Posterior vena cava (tissue), 2 donors: Measurements from ENCODE around the gene DGAT2. TPM values are rescaled to one million over a fixed set of nuclear protein-coding genes. Genes with fewer than 3 reads are reported as not detected.

Experiments used
- DNase-seq: peaks from one replicate; pipeline ENCODE4 v3.0.0-alpha.2; 2020; ENCODE audit warnings: low spot score
- intact Hi-C, 2 donors: fragments of 100-400 bp; cut with DNase I; formaldehyde crosslinking; loops; one replicate each; pipeline versions ENCODE4 v1.14.1 to v1.14.2; 2022 to 2023
- total RNA-seq, 2 donors: library from RNA; stranded (reverse); fragmentation: NEBNext Ultra II Directional; extraction: Animal tissue kit (Norgen Biotek cat#: 25700); gene quantifications; one replicate each; pipeline ENCODE4 v1.2.1, GENCODE V29; 2021
- donor health status: DM: yes; HTN: yes; CAD: no.
- donor health status: DM: yes; HTN: yes; CAD: no.

DGAT2 gene
- total RNA-seq, 2 donors from 2014 or later: 2.1 to 3.4 TPM

- no peak for DNase-seq
- intact Hi-C loops: no loop called here
Measured at GRCh38 chr11:75812542-75813040, 44.0 kb downstream of the DGAT2 start.

GRCh38 chr11:75813124-75813523 is 44.5 kb downstream of the DGAT2 start:
- no peak for DNase-seq
- intact Hi-C loops: no loop called here

- intact Hi-C loops: no loop called here
- no peak for DNase-seq
Measured at GRCh38 chr11:75813622-75814039, 45.1 kb downstream of the DGAT2 start.

GRCh38 chr11:75814363-75814676 is 45.7 kb downstream of the DGAT2 start:
- DNase-seq: no peak
- intact Hi-C loops: no loop called here

GRCh38 chr11:75814677-75815344 is 46.2 kb downstream of the DGAT2 start, which contains the start of gene UVRAG:
Gene UVRAG, plus strand, starts transcription at chr11:75815210. Its CDS starts 198 bp downstream, at chr11:75815408.
- intact Hi-C loops: no loop called here
- peak; percentile 99 for DNase-seq

GRCh38 chr11:75815345-75816168 is 47.0 kb downstream of the DGAT2 start:
- intact Hi-C loops: no loop called here
- no peak for DNase-seq

GRCh38 chr11:75816561-75817239 is 48.1 kb downstream of the DGAT2 start:
- intact Hi-C loops: no loop called here
- DNase-seq: no peak

GRCh38 chr11:75820645-75821044 is 52.1 kb downstream of the DGAT2 start:
- intact Hi-C loops: no loop called here

GRCh38 chr11:75821202-75821601 is 52.6 kb downstream of the DGAT2 start:
- DNase-seq: no peak
- intact Hi-C loops: no loop called here

More at GRCh38 chr11:75820645-75821044, 52.1 kb downstream of the DGAT2 start:
- no peak for DNase-seq

- intact Hi-C loops: no loop called here
Measured at GRCh38 chr11:75822541-75822940, 54.0 kb downstream of the DGAT2 start.

GRCh38 chr11:75823415-75823814 is 54.8 kb downstream of the DGAT2 start:
- no peak for DNase-seq
- intact Hi-C loops: no loop called here

More at GRCh38 chr11:75822541-75822940, 54.0 kb downstream of the DGAT2 start:
- DNase-seq: no peak

GRCh38 chr11:75823946-75824345 is 55.4 kb downstream of the DGAT2 start:
- no peak for DNase-seq
- intact Hi-C loops: no loop called here

- DNase-seq: no peak
- intact Hi-C loops: no loop called here
Measured at GRCh38 chr11:75826461-75827230, 58.1 kb downstream of the DGAT2 start.

- intact Hi-C loops: no loop called here
- no peak for DNase-seq
Measured at GRCh38 chr11:75827562-75827961, 59.0 kb downstream of the DGAT2 start.

- DNase-seq: no peak
- intact Hi-C loops: no loop called here
Measured at GRCh38 chr11:75831915-75832502, 63.4 kb downstream of the DGAT2 start.

- no peak for DNase-seq
- intact Hi-C loops: no loop called here
Measured at GRCh38 chr11:75834728-75835127, 66.2 kb downstream of the DGAT2 start.

- DNase-seq: no peak
Measured at GRCh38 chr11:75836417-75836816, 67.8 kb downstream of the DGAT2 start.

GRCh38 chr11:75839851-75840250 is 71.3 kb downstream of the DGAT2 start:
- intact Hi-C loops: no loop called here
- no peak for DNase-seq

More at GRCh38 chr11:75836417-75836816, 67.8 kb downstream of the DGAT2 start:
- intact Hi-C loops: no loop called here

- intact Hi-C loops: no loop called here
- no peak for DNase-seq
Measured at GRCh38 chr11:75840522-75840921, 71.9 kb downstream of the DGAT2 start.
